Nucleus accumbens (tissue), 56 donors: ENCODE results near the gene TMEM131L.

Source experiments
- DNase-seq, 56 donors: peaks; one replicate each; lab custom pipeline; 2025; lab: John Stamatoyannopoulos, UW

Gene TMEM131L

DNA sequence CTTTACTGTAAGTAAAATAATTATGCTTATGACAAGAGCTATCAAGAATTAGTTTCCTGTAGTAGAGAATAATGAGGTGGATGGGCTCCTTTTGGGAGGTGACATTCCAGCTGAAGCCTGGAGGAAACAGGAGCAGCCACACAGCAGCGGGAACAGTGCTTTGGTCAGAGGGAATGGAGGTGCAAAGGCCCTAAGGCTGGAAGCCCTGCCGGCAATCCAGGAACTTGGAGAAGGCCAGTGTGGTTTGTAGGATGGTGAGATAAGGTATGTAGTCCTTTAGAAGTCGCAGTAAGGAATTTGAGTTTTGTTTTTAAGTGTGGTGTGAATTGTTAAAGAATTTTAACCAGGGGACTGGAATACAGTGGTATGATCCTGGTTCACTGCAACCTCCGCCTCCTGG, 8.1 kb downstream of the TMEM131L start:
- DNase-seq: no peak

DNA sequence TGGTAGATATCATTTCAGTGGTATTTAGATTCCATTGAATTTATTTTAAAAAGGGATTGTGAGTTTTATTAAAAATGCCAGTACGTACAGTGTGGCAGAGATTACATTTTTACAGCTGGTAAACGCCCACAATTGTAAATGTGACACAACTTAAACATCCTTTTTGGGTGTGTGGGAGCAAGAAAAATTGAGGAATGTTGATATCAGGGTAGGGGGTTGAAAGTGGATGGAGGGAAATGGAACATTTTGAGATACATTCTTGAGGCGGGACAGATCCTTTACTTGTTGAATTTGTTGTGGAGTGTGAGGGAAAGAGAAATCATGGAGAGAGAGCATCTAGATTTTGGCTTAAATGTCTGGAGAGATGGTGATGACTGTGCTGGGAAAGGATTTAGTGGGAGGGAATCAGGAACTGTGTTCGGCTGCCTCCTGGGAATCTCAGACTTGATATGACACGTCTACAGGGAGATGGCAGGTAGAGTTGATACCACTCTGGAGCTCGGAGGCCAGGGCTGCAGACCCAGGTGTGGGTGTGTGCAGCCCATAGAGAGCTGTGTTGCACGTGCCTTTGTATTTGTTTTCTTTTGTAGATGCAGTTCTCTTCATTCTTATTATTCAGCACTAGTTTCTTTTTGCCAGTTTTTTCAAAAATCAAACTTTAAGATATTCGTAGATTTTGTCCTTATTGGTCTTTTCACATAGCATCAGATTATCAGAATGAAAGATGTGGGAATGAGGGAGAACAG, 10.8 kb downstream of the TMEM131L start:
- DNase-seq: peak in 1 of 56 donors; percentile 24

DNA sequence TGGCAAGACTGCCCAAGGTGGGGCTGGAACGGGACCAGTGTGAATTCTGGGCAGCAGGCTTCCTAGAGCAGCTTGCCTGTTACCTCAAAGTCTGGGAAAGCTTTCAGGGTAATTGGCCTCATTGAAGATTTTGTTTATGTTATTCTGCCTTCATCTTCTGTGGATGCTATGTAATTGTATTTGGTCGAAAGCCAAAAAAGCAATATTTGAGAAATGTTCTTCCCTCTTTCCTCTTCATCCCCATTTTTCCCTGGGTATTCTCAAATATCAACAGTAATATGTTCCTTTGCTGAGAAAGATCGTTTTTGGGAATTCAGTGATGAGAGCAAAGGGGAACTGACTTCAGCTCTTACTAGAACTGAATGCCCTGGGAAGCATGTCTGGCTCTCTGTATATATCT, 12.9 kb downstream of the TMEM131L start:
- DNase-seq: no peak

DNA sequence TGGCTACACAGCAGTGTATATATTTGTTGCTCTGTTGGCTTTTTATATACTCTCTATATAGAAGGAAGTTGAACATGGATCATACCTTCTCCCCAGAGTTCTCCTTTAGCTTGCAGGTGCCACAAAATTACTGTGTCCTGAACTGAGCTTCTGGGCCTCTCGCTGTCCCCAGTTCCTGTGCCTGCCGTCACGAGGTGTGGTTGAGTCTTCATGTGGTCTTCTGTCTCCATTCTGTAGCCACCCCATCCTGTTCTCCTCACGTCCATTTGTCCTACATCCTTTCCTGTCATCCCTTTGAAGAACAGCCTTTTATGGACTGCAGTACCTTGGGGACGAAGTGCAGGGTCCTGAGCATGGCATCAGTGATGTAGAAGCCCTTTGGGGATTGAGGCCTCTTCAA, 14.5 kb downstream of the TMEM131L start:
- DNase-seq: no peak

DNA sequence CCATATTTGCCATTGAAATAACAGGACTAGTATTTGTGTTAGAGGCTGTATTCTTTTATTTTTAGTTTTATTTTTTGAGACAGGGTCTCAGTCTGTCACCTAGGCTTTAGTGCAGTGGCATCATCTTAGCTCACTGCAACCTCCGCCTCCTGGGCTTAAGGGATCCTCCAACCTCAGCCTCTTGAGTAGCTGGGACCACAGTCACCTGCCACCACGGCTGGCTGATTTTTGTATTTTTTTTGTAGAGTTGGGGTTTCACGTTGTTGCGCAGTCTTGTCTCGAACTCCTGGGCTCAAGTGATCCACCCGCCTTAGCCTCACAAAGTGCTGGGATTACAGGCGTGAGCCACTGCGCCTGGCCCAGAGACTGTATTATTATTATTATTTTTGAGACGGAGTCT, 15.3 kb downstream of the TMEM131L start:
- DNase-seq: no peak

DNA sequence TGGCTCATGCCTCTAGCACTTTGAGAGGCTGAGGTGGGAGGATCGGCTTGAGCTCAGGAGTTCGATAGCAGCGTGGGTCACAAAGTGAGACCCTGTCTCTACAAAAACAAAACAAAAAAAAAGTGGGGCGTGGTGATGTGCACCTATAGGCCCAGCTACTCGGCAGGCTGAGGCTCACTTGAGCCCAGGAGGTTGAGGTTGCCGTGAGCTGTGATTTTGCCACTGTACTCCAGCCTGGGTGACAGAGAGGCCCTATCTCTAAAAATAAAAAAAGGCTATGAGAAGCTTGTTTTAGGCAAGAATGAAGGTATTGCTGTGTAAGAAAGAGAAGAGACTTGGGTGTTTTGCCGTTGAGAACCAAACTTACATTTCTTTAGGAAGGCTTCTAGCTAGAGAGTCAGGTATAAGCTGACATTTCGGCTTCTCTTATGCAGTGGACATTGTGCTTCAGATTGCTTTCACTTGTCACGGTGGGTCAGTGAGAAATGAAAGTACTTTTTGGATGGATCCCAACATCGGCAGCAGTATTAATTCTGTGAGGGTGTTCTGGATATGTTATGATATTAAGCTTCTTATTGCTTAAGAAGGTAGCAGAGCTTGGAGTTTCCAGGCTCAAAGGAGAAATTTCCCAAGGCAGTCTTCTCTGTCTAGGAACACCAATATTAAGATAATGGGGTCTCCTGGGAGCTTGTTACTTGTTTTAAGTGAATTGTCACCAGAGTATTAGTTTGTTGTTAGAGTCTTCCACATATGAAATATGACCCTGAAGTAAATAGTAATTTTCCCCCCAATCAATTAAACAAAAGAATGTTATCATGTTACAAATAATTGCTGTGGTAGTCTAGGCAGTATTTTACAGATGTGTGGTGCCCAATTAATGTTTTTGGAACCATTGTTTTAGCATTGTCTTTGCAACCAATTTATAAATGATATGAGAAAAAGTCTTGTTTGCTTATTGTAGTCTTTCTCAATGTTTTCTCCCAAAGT, 17.6 kb downstream of the TMEM131L start:
- no peak for DNase-seq

DNA sequence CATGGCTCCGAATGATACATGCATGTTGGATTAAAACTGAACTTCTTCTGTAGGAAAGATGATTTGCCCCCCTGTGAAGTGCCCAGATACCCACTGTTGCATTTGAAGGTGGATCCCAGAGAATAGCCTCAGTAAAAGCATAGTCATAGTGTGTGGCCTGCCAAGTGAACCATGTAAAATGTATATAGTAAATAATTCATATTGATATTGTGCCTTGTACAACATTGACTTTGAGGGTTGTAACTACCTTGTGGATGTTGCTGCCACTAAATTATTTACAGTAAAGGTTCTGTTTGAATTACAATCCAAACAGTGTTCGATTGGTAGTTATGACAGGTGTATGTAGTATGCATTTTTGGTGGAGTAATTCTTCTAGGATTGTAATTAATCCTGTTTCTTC, 19.2 kb downstream of the TMEM131L start:
- DNase-seq: no peak

DNA sequence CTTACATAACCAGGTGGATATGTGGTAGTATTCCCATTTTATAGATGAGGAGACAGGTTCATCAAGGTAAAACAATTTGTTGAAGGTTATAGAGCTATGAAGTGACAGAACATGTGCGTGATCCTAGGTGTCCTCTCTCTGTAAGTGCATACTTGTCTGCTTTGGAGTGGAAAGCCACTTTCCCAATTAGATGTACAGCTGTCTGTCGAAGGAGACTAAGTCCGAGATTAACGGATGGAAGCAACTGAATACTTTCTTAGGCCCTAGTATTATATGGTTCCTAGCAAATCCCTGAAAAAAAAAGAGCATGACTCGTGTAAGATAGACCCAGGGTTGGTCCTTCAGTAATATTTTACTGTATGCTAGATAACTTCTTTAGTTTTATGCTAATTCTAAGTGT, 19.7 kb downstream of the TMEM131L start:
- no peak for DNase-seq

DNA sequence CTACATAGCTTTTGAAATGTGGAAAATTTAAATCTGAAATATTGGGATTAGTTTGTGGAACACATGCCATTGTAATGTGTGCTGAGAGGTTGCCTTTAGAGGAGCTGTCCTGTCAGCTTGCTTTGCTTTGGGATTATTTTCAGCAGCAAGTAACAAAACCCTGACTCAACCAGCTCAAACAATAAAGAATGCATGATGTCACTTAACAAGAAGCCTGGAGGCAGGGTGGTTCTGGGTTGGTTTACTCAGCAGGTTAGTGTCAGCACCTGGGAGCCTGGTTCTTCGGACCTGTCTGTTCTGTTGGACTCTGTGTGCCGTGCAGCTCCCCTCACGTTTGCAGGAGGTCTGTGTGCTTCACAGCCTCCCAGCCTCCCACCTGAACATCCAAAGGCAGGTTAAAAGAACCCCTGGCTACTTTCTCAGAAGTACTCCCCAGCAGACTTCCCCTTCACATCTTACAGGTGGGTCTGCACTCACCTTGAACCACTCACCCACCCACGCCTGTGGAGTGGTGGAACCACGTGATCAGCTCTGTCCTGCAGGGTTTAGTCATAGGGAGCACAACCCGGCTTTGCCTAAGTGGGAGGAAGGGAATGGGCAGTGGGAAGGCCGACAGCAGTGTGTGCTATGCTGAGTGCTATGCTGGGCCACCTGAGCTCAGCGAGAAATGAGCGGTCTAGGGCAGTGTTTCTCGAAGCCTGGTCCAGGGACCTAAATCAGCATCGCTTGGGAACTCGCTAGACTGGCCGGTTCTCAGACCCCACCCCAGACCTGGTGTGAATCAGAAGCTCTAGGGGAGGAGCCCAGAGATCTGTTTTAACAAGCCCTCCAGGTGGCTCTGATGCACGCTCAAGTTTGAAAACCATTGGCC, 20.4 kb downstream of the TMEM131L start:
- no peak for DNase-seq

DNA sequence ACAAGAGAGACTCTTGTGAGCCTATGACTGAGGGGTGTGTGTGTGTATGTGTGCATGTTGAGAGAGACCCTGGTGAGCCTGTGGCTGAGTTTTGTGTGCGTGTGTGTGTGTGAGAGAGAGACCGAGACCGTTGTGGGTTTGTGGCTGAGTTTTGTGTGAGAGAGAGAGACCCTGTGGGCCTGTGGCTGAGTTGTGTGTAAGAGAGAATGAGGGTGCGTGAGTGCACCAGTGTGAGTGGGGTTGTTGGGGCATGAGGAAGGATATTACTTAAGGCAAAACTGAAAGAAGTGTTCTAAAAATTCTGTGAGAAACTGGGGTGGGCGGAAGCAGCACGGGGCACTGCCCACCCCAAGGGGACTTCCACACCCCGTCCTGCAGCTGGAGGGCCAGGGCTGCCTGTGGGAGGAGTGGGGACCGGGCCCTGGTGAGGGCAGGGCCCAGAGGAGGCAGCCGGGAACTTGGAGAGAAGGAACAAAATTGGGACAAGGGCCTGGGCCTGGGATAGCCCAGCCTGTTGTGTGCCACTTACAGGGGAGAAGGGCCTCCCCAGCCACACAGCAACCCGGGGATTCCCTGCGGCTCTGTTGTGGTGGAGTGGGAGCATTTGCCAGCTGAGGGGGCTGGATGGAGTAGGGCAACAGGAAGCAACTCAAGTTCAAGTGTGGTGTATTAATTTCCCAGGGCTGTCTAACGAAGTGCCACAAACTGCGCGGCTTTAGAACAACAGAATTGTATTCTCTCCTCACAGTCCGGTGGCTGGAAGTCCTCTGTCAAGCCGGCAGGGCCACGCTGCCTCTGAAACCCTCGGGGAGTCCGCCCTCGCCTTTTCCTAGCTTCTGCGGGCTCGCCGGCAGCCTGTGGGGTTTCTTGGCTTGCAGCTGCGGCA, 22.1 kb downstream of the TMEM131L start:
- peak in 28 of 56 donors; percentile 12 to 70 (median 36) for DNase-seq

DNA sequence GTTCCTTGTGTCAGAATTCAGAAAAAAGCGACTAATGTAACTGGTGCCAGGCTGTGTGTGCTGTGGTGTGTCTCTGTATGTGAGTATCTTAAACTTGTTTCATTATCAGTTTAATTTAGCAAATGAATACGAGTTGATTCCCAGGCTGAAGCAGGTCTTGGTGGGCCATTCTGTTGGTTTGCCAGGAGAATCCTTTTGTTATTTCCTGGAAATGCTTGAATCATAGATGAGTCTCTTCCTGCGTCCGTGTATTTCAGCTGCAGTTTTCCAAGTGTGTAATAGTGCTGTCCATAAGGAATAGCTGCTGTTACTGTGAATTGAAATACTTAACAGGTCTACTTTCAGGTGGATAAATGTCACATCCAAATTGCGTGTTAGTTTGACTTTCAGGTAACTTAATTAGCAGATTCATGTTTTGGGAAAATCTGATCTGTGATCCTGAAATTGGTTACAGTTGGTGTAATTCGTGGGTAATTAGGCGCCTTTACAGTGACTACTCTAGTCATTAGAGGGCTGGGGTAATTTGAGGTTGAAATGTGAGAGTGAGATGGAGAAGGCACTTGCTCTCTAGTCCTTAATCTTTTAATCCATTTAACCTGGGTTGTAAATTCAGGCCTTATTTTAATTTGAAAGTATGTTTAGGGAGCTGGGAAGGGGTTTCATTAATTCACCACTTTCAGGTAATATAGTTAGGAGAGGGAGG, 23.8 kb downstream of the TMEM131L start:
- DNase-seq: no peak

DNA sequence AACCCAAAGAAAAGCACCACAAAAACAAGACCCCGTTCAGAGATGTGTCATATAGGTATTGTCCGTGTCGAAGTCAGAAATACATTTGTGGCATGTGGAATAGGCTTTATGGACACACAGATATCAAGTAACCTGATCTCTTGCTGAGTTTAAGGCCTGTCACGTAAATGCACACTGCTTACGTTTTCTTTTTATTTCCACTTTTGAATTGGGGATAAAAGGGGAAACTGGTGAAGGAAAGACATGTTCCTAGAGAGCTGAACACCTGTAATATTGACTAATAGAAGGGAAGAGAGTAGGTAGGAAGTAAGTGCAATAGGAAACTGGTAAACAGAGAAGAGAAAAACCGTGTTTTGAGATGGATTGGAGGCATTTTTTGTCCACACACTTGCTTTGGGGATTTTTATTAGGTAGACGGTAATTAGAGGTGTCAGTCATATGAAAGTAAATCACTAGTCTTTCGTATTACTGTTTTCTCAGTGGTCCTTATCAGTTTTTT, 24.9 kb downstream of the TMEM131L start:
- no peak for DNase-seq

DNA sequence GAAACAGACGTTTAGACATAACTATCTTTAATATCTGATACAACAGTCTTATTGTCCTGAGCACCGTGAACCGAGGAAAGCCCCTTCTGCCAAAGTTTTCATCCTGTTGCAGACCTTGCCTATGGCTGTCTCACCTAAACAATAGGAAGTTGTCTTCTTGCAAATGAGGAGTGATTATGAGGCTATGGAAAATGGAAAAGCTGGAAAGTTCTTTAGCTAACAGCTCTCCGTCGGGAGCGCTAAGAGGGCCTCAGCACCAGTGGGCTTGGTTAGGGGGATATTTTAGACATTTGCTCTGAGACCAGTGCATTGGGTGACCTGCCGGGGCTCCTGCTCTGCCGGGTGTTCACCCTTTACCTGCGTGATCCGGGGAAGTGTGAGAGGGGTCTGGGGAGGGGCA, 28.4 kb downstream of the TMEM131L start:
- DNase-seq: no peak

DNA sequence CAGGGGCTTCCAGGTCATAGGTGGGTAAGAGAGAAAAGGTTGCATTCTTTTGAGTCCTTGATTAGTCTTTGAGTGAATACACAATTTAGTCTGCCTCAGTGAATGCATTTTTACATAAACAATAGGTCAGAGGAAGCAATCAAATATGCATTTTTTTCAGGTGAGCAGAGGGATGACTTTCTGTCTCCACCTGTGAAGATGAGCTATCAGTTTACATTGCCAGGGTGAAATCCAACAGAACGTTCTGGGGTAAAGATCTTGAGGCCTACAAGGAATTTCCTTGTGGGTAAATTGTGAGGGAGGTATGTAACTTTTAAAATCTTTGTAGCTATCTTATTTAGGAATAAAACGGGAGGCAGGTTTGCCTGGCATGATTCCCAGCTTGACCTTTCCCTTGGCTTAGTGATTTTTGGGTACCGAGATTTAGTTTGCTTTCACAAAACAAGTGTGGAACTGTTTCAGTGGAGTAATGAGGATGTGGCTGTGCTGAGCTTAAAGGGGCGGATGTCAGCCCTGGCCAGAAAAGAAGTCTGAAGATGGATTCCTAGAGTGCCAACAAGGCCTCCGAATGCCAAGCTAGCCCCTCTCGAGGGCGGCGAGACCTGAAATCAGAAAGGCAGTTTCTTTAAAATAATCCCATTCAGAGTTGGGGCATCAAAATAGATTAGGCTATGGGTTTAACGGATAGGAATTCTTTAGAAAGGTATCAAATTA, 29.5 kb downstream of the TMEM131L start:
- DNase-seq: no peak

DNA sequence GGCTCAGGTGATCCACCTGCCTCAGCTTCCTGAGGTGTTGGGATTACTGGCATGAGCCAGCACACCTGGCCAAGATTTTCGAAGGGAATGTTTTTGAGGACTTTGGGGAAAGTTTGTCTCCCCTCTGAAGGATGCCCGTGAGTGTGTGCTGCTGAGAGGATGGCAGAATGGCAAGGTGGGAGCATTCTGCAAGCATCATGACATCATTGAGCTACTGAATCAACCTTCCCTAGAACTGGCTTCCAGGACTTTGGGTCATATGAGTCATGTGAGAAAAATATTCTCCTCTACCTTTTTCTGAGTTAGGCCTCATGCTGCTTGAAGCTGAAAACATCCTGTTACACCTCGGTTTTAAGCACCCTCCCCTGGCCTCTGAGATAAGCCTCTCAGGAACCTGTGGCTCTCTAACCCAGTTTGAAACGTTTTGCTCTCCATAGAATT, 31.0 kb downstream of the TMEM131L start:
- DNase-seq: no peak

DNA sequence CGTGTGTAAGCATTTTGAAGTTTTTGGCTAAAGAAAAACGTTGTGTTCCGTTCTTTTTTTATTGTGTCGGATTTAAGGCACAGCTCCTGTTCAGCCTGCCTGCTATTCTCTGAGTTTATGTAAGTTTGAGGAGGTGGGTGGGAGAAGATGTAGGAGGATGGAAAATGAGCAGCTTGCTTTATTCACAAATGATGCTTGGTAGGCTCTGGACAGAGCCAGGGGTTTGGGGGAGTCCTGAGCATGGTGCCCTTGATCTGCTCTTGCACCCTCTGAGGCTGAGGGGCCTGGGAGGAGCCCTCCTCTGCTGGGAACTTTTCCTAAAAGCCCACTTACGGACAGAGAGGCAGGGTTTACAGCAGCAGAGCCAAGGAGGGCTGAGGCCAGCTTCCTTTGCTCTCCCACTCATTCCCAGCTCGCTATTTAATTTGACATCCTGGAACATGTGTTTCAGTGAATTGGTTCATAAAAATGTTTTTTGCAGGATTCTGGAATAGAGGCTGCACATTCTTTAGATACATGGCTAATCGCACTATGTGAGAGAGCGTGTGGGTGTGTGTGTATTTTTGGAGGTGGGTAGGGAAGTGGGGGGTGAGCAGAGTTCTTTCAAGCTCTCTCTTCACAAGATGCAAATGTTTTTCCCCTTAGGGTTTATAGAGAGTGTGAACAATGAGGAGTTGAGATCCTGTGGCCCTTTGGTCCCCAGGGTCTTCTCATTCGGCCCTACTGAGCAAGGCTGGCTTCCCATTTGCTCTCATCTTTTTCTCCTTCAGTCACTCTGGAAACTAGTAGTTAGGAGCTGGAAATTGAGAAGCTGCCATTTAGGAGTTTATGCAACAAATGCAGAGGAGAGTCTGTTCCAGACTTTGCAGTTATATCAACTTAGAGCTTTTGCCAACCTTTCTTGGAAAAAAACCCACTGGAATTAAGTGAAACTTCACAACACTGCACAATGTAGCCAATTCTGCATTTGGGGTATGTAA, 32.1 kb downstream of the TMEM131L start:
- DNase-seq: peak in 30 of 56 donors; percentile 4 to 76 (median 50)

DNA sequence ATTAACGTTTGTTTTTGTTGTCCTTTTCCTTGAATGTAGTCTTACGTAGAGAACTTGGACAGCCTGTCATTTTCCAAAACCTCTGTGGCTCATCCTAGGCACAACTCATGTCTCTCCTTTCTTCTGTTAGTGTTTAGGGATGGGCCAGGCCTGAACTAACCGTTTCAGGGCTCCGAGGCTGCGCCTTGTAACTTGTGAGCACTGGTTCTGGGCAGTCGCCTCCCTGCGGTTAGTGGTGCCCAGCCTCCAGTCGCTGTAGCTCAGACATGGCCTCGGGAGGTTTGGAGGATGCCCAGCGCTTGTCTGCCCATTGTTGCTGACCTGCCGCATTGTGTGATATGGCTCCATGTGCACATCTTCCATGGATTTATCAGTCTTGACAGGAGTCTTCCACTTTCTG, 32.8 kb downstream of the TMEM131L start:
- DNase-seq: no peak
